HS-27A (cell line): ENCODE results near the gene CRYGS.
"Not testable (repeated sequence)": the region's sequence is repeated elsewhere in the genome, so short reads cannot be mapped to it uniquely, and the experiment has no call there.

Experiments used
- DNase-seq: peaks from one replicate; pipeline ENCODE4 v3.0.0-alpha.2; 2012; ENCODE audit warnings: low read depth, missing footprints

The CRYGS gene

GRCh38 chr3:186519021-186519658 is 25.0 kb downstream of the CRYGS start:
- no peak for DNase-seq

GRCh38 chr3:186517218-186517617 is 27.0 kb downstream of the CRYGS start:
- DNase-seq = no peak

GRCh38 chr3:186516646-186517045 is 27.5 kb downstream of the CRYGS start:
- no peak for DNase-seq

- DNase-seq = no peak
Measured at GRCh38 chr3:186515125-186515524, 29.1 kb downstream of the CRYGS start.

GRCh38 chr3:186514296-186515002 is 29.7 kb downstream of the CRYGS start:
- no peak for DNase-seq

GRCh38 chr3:186513386-186513785 is 30.8 kb downstream of the CRYGS start:
- no peak for DNase-seq

- DNase-seq = no peak
Measured at GRCh38 chr3:186512570-186513302, 31.4 kb downstream of the CRYGS start.

GRCh38 chr3:186511702-186512101 is 32.5 kb downstream of the CRYGS start:
- no peak for DNase-seq

- no peak for DNase-seq
Measured at GRCh38 chr3:186511245-186511644, 32.9 kb downstream of the CRYGS start.

- no peak for DNase-seq
Measured at GRCh38 chr3:186510374-186511079, 33.7 kb downstream of the CRYGS start.

- DNase-seq = no peak
Measured at GRCh38 chr3:186509423-186509822, 34.8 kb downstream of the CRYGS start.

GRCh38 chr3:186506857-186507256 is 37.3 kb downstream of the CRYGS start:
- DNase-seq = no peak

- DNase-seq = no peak
Measured at GRCh38 chr3:186506191-186506739, 37.9 kb downstream of the CRYGS start.

- no peak for DNase-seq
Measured at GRCh38 chr3:186502966-186503712, 41.0 kb downstream of the CRYGS start.

- no peak for DNase-seq
Measured at GRCh38 chr3:186502138-186502948, 41.8 kb downstream of the CRYGS start.

- not testable (repeated sequence) for DNase-seq
Measured at GRCh38 chr3:186499949-186500348, 44.2 kb downstream of the CRYGS start.

GRCh38 chr3:186498022-186498421 is 46.2 kb downstream of the CRYGS start:
- DNase-seq = not testable (repeated sequence)

GRCh38 chr3:186497608-186498007 is 46.6 kb downstream of the CRYGS start:
- no peak for DNase-seq

GRCh38 chr3:186496635-186497034 is 47.5 kb downstream of the CRYGS start:
- DNase-seq = no peak

GRCh38 chr3:186496016-186496415 is 48.2 kb downstream of the CRYGS start:
- DNase-seq = no peak
